ENCODE measurements around the gene CASZ1.

Gene CASZ1

DNA sequence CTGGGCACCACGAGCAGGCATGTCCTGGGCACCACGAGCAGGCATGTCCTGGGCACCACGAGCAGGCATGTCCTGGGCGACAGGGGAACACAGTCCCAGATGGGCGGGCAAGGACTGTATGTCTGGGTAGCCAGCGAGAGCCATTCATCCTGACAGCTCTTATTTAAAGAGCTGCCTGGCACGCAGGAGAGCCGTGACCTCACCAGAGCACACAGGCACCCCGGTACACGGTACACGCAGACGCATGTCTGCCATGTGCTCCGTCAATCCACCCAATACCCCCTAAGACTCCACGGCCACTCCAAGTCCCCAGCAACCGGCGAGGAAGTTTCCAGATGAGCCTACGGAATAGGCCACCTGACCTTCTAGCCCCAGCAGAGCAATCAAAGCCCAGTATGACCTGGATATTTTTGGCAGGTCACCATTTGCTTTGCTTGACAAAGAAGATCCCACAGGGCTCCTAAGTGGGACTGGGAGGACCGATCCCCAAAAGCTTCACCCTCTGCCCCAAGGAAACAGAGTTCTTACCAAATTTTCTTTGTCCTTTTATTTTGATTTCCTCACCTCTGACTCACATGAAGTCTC, 51.7 kb downstream of the CASZ1 start:
- no peak for DNase-seq

DNA sequence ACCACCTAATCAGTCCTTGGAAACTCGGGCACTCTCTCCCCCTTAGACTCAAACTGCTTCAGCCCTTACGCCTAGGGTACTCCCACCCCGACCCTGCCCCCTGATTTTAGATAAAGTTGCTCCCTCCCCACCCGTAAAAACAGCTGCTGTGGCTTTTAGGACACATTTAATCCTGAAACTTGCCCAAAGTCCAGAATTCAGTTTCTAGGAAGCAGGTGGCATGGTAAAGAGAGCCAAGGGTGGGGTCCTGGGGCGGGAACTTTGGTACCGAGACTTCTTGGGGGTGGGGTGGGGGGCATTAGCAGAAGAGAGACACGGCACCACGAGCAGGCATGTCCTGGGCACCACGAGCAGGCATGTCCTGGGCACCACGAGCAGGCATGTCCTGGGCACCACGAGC, 52.4 kb downstream of the CASZ1 start:
- DNase-seq = no peak

DNA sequence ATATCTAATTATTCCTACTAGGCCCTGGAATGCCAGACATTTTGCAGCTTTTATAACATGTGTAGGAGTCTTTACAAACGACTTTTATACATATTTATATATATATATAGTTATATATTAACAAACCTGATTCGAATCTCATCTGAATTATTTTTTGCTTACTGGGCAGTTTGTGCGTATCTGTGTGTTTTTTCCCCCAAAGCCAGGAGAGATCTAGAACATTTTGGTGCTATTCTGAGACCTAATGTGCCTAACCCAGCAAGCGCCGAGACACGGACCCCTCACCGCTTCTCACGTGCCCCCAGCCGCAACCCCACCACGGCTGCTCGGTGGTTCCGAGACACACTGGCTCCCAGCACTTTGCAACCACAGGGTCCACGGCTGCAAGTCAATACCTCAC, 54.8 kb downstream of the CASZ1 start:
- DNase-seq = no peak

DNA sequence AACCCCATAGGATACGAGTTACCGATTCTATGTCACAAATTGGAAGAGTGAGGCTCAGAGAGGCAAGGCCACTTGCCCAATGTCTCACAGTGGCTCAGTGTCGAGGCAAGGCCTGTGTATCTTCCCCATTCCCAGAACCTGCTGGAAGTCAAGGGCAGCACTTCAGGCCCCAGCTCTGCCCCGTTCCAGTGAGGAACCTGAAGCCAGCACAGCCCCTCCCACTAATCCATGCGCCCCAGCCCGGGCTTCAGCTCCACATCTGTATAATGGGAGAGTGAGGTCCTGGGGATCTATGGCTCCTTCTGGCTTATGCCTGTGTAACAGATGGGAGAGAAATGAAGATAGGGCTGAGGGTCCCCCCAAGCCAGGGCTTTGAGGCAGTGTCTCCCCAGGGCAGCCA, 56.3 kb downstream of the CASZ1 start:
- DNase-seq = no peak

DNA sequence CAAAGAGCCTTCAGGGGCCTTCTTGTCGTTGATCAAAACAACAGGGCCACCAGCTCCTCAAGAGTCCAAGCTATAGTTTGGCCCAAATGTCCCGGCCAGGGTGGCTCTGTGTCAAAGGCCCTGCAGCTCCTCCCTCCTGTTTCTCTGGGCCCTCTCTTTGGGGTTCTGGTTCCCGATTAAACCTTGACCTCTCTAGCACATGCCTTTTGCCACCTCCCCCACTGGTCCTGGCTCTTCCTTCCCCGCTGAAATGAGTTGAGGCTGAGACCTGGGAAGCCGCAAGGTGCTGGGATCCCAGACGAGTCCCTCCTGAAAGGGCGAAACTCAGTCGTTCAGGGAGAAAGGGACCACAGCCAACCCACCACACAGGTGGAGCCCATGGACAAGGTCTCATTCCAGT, 56.9 kb downstream of the CASZ1 start:
- DNase-seq = no peak

DNA sequence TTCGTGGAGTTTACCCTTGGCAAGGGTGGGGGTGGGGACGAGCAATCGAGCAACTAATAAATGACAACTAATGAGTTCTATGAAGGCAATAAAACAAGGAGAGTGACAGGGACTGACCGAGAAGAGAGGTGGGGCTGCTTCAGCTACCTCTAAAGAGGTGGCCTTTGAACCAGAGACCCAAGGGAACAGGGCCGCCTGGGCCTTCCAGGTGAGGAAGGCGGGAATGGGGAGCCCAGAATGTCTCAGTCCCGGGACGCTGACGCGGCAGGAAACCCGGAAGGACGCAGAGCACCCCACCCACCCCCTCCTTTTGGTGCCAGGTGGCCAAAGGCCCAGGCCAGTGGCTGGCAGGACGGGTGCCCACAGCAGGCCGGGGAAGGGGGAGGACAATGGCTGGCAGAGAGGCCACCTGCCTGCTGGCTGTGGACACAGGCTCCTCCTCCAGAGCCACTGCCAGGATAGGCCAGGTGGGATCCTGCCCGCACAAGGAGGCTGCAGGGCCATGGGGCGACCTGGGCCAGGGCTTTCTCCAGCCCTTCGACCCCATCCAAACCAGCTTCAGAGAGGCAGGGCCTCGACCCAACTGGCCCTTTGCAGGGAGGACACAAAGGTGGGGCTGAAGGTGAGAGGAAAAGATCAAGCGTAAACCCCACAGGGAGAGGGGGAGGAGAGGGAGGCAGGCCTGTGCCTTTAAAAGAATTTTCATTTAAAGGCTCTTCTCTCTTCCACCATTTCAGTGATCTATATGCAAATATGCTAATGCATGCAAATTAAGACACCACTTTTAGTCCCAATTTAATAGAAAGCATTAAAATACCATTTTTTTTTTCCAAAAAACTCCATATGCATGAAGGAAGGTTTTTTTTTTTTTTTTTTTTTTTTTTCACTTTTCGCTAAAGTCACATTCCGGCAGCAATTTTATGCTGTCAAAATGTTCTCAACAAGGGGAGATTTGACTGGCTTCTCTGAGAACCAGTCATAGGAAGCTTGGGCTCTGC, 58.1 kb downstream of the CASZ1 start:
- no peak for DNase-seq

DNA sequence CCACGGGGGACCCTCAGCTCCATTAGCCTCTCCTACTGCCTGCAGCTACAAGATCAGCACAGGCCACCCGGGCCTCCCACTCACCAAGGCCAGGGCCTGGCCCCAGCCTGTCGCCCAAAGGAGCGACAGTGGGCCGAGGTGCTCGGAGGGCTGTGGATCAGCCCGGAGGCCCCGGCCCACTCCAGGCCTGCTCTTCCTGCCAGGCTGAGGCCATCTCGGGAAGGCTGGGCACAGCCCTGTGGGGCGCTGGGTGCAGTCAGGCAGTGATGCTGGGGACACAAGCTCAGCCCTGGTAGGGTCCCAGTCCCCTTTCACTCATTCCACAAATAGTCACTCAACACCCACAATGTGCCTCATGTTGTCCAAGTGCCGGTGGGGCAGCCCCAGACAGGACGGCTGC, 58.8 kb downstream of the CASZ1 start:
- DNase-seq = no peak

DNA sequence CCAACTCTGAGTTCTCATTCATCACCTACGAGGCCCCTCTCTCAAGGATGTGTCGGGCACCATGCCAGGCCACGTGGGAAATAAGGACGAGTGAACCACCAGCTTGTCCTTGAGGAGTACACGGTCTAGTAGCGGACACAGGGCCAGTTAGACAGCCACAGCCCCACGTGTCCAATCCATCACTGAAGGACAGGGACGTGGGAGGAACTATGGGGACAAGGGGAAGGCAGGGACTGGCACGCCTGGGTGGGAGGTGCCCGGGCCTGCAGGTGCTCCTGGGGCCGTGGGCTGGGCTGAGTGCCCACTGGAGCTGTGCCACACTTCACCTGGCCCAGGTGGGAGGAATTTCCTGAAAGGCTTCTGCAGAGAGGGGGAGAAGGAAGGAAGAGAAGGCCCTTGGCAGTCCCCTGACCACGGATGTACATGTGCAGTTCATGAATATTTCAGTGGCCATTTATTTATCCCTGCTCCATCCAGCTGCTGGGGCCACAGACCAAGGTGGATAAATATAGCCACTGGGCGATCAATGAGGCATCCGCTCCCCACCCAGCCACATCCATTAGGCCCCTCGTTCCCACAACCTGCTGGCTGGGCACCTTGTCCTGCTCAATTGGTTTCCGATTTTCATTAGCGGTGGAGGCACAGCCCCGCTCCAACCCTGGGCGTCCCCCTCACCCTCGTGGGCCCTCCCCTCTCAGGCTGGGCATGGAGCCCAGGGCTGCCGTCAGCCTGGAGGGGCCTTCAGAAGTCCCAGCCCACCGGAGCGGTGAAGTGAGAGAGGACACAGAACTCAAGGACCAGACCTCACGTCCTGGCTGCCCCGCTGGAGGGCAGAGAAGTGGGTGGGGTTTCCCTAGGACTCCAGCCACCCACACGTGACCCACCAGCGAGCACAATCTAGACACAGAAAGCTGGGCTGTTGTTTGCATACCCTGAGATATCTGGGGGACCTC, 59.5 kb downstream of the CASZ1 start:
- no peak for DNase-seq

DNA sequence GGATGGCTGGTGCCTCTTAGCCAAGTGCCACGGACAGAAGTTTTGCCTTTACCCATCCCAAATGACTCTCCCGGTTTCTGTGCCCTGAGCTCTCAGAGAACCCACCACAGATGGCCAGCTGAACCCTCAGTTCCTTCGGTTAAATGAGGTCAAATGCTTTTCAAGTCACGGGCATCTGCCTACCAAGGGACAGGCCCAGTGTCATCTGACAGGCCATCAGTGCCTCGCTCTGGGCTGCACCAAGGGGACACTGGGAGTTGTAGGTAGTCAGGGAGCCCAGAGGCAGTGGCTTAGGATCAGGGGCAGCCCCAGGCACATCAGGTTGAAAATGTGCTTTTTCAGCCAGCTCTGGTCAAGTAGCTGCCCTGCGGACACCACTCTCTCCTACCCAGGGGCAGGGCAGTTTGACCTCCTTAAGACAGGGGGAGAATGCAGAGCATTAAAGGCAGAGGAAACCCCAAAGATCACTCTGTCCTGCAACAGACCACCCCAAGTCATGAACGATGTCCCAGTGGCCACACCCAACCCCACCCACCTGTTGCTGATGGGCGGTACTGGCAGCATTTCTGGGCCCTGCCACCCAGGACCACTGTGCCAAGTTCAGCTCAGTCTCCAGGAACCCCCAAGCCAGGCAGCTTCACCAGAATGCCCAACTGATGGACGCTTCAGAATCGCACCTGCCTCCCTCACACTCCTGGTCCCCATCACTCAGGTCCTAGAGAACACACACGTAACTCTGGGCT, 60.7 kb downstream of the CASZ1 start:
- DNase-seq = peak; percentile 67

DNA sequence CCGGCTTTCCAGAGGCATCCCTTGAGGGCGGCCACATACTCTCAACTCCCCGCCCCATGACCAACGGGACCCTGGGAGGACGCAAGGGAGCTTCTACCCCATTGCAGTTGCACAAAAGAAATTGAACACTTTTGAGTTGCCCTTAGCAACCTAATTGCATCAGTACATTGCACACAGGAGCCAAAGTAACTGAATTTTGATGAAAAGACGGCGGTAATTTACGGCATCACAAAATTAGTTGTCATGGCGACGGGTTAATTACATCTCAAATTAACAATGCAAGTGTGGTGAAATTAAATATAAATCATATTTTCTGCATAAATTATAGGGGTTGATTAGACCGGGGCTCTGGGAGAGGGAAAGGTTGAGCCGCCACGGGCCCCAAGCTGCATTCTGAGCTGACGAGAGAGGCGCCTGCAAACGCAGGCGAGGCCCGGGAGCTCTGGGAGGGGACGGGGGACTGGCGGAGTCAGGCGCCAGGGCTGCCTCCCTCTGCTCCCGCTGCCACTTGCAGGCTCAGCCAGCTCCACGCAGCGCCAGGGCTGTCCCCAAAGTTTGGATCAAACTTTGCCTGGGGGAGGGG, 61.4 kb downstream of the CASZ1 start:
- DNase-seq = peak; percentile 67

DNA sequence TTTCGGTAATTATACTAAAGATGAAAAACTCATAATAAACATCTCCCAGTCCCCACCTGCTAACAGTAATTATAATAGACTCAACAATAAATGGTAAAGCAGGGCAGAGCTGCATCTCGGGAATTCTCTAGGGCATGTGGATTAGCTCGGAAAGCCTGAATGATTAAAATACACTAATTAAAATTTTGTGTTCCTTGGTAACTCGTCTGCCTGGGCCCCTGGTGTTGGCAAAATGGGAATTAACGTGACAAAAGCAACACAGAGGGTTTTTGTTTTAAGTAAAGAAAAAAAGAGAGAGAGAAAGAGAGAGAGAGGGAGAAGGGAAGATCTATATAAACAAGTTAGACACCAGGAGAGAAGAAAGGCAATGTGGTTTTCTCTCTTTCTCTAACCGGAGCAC, 62.1 kb downstream of the CASZ1 start:
- peak; percentile 37 for DNase-seq

DNA sequence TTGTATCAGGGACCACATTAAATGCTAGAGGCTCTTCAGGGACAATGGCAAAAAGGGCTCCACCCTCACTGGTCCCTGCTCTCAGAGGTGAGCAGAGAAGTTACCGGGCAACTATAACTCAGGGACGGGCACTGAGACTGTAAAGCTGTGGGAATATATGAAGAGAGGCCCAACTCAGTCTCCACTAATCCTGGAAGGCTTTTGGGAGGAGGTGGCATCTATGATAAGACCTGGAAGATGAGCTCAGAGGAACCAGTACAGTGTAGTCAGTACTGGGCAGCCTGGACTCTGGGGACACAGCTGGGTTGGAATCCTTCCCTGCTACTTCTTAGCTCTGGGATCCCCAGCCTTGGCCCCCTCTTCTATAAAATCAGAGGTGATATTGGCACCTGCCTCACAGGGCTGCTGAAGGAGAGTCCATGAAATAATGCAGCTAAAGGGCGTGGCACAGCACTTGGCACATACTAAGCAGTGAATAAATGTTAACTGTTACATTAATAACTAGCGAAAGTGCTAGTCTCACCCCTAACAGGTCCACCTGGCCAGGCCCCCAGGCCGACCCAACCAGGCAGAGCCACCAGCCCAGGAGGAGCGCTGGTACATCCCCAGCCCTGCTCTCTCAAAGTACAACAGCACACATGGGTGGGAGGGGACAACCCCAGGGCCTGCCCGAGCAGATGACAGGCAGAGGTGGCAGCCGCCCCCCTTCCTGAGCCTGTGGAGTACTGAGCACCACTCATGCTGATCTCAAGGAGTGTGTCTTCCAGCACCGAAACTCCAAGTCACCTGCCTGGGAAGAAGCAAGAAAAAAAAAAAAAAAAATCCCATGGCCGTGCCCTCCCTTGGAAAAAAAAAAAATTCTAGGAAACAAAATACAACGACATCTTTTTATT, 62.7 kb downstream of the CASZ1 start:
- DNase-seq = peak; percentile 62

DNA sequence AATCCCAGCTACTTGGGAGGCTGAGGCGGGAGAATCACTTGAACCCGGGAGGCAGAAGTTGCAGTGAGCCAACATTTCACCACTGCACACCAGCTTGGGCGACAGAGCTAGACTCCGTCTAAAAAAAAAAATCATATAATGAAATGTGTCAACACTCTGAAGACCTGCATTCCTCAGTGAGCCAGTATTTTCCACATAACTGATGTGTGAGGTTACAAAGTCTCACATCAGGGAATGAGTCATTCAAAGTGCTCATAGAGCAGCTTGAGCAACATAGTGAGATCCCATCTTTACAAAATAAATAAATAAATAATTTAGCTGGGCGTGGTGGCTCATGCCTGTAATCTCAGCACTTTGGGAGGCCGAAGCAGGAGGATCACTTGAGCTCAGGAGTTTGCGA, 65.5 kb downstream of the CASZ1 start:
- DNase-seq = no peak

DNA sequence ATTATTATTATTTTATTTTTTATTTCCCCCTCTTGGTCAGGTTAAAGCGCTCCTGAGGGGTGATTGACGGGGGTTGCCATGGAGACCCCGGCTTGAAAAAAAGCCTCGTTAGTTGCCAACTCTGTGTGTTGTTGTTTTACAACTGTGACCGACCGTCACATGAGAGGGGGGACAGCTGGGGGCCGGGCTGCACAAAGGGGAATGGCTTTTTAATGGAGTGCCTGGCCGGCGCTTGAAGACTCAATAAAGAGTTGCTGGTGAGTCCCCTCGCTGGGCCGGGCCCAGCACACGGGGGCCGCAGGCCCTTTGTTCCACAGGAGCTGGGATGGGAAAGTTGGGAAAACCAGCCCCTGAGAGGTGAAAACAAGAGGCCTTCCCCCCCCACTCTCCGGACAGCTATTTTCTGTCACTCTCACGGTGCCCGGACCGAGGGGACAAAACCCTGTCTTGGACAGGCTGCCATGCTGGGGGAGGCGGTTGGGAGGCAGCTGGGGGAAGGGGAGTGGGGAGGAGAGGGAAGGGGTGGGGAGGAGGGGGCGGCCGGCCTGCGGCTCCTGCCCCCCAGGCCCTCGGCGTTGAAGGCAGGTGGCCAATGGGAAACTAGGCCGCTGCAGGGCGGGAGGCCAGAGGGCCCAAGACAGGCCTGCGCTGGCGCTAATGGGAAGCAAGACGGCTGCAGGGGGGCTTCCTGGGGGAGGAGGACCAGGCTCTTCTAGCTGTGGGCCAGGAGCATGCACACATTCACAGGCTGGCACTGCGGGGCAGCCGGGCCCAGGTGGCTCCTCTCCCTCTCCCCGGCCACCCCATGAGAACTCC, 67.6 kb downstream of the CASZ1 start:
- no peak for DNase-seq

DNA sequence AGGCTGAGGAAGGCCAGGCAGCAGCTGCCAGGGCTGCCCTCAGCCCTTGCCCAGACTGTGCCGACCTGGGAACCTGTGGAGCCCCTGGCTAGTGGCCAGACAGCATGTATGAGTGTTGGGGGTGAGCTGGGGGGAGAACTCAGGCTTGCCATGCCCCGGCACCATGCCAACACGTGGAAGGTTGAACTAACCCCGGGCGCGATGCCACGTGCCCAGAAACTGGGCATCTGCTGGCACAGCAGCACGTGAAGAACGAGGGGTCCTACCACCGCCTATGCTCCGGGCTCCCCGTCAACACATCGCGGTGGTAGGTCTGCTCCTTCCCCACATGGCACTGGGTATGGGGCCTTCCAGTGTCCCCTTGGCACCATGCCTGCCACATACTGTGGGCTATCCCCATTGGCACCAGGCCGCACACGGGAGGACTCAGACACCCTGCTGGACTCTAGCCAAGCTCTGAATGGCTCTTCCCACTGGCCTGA, 68.7 kb downstream of the CASZ1 start:
- no peak for DNase-seq

DNA sequence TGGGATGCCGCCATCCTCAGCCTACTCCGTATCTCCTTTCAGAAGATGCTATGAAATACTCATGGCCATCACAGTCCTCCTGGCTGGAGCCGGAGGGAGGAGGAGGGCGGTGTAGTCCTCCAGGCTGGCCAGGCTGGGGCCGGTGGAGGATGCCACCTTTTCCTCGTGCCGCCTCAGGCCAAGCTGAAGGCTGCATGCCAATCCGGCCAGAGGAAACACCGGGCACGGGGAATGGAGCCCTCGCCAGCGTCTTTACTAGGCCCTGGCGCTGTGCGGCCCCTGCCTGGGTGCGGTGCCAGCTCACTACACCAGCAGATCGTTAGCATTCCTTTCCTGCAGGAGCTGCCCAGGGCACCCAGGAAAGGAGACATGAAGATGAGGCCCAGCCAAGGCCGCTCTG, 70.1 kb downstream of the CASZ1 start:
- no peak for DNase-seq

DNA sequence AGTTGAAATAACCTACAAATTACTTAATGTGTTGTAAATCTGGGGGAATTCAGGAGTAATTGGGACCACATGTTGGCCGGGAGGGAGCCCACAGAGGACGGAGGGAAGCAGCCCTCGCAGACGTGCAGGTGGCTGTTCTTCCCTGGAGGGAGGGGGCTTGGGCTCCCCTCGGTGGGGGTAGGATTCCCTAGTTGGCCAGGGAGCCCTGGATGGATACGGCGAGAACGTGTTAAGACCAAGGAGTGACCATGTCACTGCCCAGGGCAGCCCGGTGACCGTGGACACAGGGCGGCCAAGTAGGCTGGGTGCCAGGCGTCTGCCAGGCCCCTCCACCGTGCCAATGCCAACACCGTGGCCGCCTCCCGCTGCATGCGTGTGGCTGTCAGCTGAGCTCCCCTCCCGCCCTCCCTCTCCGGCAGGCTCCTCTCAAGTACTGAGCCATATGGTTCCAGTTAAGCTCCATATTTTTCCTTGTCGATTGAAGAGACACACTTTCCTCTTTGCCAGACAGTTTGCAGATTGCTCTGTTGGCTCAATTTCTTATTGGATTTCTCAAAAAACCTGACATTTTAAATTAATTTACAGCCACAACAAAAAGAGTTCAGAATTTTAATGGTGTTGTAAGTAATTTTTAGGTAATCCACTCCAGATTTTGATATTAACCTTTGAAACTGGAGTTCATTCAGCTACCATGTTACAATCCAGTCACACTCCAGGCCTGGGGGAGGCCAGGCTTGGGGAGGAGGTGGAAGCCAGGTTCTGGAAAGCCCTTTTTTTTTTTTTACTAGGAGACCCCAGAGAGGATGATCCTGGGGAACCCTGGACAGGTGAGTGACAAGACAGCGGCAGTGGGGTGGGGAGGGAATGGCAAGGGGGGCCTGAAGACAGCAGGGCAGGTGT, 71.2 kb downstream of the CASZ1 start:
- peak; percentile 88 for DNase-seq

DNA sequence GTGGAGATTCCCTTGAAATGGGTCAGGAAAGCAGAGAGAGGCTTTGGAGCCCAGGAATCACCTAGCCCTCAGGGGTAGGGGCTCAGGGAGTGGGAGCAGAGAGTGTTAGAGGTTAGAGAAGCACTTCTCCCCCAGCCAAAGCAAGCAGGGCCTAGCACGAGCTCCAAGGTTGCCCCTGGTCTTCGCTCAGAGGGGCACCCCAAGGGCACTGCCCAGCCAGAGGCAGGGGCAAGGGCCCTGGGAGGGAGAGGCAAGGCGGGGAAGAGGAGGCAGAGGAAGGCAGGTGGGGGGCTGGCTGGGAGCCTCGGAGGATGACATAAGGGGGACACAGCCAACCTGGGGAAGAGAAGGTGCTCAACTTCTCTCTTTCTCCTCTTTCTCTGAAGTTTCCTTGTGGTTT, 71.9 kb downstream of the CASZ1 start:
- no peak for DNase-seq

DNA sequence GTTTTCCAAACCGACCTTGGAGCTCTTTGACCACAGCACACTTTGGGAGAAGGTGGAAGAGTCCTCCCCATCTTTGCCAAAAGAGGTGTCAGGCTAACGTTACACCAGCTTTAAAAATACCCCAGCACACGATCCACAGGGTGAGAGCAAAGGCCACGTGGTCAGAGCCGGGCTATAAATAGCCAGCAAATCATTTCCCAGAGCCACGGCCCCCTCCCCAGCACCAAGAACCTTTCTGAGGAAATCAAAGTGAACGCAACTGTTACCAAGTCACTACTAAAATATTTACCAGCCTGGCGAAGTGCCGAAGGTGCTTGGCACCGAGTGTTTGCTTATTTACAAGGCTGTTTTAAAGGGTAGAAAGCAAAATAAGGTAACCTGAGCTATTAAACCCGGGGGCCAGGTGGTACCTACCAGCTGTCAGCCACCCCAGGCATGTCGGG, 72.4 kb downstream of the CASZ1 start:
- DNase-seq = peak; percentile 46
